Measurements from ENCODE around the gene UBXN2A.

- TF ChIP-seq CTCF (IDR thresholded peaks at IDR 0.05) (no peak), POLR2A (IDR thresholded peaks at IDR 0.05) (no peak)
Observed at GRCh38 chr2:23994567-23994966, 54.3 kb downstream of the UBXN2A start.
